ENCODE measurements around the gene FATE1.

DNA sequence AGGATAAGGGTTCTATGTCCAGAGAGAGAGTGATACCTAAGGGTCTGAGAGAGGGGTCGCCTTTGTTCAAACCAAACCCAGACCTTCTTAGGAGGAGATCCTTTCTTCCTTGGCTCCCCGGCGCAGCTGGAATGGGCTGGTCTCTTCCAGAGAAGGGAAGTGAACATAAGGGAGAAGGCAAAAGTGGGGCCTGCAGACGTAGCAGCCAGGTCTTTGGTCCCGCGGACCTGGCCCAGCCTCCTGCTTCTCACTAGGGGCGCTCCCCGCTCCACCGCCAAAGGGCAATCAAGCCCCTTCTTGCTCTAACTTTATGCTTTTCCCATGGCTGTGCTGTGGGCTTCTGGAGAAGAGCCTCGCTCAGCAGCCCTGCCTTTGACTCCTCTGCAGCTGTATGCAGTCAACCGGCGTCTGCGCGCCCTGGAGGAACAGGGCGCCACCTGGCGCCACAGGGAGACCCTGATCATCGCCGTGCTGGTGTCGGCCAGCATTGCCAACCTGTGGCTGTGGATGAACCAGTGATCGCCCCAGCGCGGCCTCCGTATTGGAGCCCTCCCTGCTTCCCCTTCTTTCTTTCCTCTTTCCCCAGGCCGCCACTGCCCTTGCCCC is 6.5 kb downstream of the FATE1 start:
- no peak for TF ChIP-seq ARNT (IDR thresholded peaks at IDR 0.05)
- no peak for TF ChIP-seq FOXM1 (IDR thresholded peaks at IDR 0.05; ENCODE audit: borderline replicate concordance)
- no peak for TF ChIP-seq ELF4 (IDR thresholded peaks at IDR 0.05)
- no peak for TF ChIP-seq SP1 (IDR thresholded peaks at IDR 0.05)
- TF ChIP-seq BHLHE40 (IDR thresholded peaks at IDR 0.05; ENCODE audit: borderline replicate concordance), result no peak
- TF ChIP-seq L3MBTL2 (conservative IDR thresholded peaks at IDR 0.05), result no peak
- TF ChIP-seq TARDBP (IDR thresholded peaks at IDR 0.05), result no peak
- TF ChIP-seq FOXK2 (IDR thresholded peaks at IDR 0.05), result no peak
- no peak for TF ChIP-seq FOXA1 (IDR thresholded peaks at IDR 0.05)
- TF ChIP-seq ZNF384 (IDR thresholded peaks at IDR 0.05), result no peak
- no peak for TF ChIP-seq HDGF (IDR thresholded peaks at IDR 0.05; ENCODE audit: borderline replicate concordance)
- TF ChIP-seq SUZ12 (IDR thresholded peaks at IDR 0.05), result no peak
- TF ChIP-seq CTBP1 (IDR thresholded peaks at IDR 0.05; ENCODE audit: borderline replicate concordance), result no peak
- TF ChIP-seq, protein P1, sequence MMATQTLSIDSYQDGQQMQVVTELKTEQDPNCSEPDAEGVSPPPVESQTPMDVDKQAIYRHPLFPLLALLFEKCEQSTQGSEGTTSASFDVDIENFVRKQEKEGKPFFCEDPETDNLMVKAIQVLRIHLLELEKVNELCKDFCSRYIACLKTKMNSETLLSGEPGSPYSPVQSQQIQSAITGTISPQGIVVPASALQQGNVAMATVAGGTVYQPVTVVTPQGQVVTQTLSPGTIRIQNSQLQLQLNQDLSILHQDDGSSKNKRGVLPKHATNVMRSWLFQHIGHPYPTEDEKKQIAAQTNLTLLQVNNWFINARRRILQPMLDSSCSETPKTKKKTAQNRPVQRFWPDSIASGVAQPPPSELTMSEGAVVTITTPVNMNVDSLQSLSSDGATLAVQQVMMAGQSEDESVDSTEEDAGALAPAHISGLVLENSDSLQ (IDR thresholded peaks at IDR 0.05), result no peak
